ENCODE data around the gene DKC1. TPM values are rescaled to one million over a fixed set of nuclear protein-coding genes. Genes with fewer than 3 reads are reported as not detected.

DKC1 gene
- total RNA-seq, 1 experiment from 2014 or later, result 160 TPM

- no peak overlapping the region for H2AFZ ChIP-seq (ENCODE audit: low read length)
- no peak overlapping the region for H4K91ac ChIP-seq (ENCODE audit: insufficient read length, low read depth, low read length)
- no peaks in the 10 kb centered on the region for H3K27me3 ChIP-seq (ENCODE audit: insufficient read depth, low read length)
- H2BK5ac ChIP-seq (ENCODE audit: insufficient read length, low read length), result no peak overlapping the region
- Mint-ChIP-seq H3K27me3 (ENCODE audit: low read depth) (no peaks in the 10 kb centered on the region), H3K9me3 (peaks cover 79 to 81% of the 10 kb centered on the region in 2 experiments), H3K36me3 (ENCODE audit: insufficient read depth in 1 of 3, low read depth in 3 of 3) (peaks cover 0 to 2% (median 0%) of the 10 kb centered on the region in 3 experiments; a peak in 2 of 7 replicates), H3K4me1 (peaks cover 5 to 9% of the 10 kb centered on the region in 2 experiments; a peak in 2 of 4 replicates), H3K27ac (no peak overlapping the region), H3K4me3 (no peak overlapping the region)
- no peaks in the 10 kb centered on the region for H4K20me1 ChIP-seq (ENCODE audit: control insufficient read depth, insufficient read depth, insufficient read length)
- no peak overlapping the region for H2BK12ac ChIP-seq (ENCODE audit: insufficient read length, low read depth, low read length)
- no peak overlapping the region for H2BK120ac ChIP-seq (ENCODE audit: low read depth, low read length, poor library complexity, severe bottlenecking)
- H3K23ac ChIP-seq (ENCODE audit: insufficient read length, low read depth, low read length), result no peak overlapping the region
- no peak overlapping the region for H3T11ph ChIP-seq (ENCODE audit: low read length)
- no peaks in the 10 kb centered on the region for H3K79me1 ChIP-seq (ENCODE audit: insufficient read depth, low read depth, low read length, poor library complexity, severe bottlenecking)
- H4K5ac ChIP-seq (ENCODE audit: insufficient read length, low read depth, low read length), result no peak overlapping the region
- H2BK20ac ChIP-seq (ENCODE audit: low read depth, low read length, poor library complexity, severe bottlenecking), result no peak overlapping the region
- no peaks in the 10 kb centered on the region for H3K79me2 ChIP-seq (ENCODE audit: insufficient read depth, low read length)
- H3K56ac ChIP-seq (ENCODE audit: insufficient read length, low read depth, low read length), result no peak overlapping the region
- H3K4me1 ChIP-seq (ENCODE audit: insufficient read depth, low read length), result peaks cover 2% of the 10 kb centered on the region; the same call in 1 of the 2 replicates
- H4K8ac ChIP-seq (replicated peaks; ENCODE audit: insufficient read length, low read depth, low read length), result no peak overlapping the region
- TF ChIP-seq CTCF (conservative IDR thresholded peaks at IDR 0.05), result no peak
- H2AK5ac ChIP-seq (ENCODE audit: insufficient read length, low read length), result no peak overlapping the region
- H3K14ac ChIP-seq (ENCODE audit: insufficient read depth, low read length), result no peak overlapping the region
- H3K9ac ChIP-seq (ENCODE audit: extremely low read depth, insufficient read length, low read length), result no peak overlapping the region
- no peak for DNase-seq
- no peak overlapping the region for H3K4ac ChIP-seq (ENCODE audit: low read depth, low read length)
- WGBS (ENCODE audit: extremely low coverage, insufficient read length, low lambda C conversion rate), result no CpG with 5 or more reads among the region's 6 CpGs
- H3K4me2 ChIP-seq (ENCODE audit: insufficient read depth, insufficient read length, low read length), result no peak overlapping the region
- no peak overlapping the region for H2BK15ac ChIP-seq (ENCODE audit: low read depth, low read length)
- H3K23me2 ChIP-seq (ENCODE audit: insufficient read length, low read depth, low read length, poor library complexity, severe bottlenecking), result no peaks in the 10 kb centered on the region
- no peak overlapping the region for H3K27ac ChIP-seq (ENCODE audit: insufficient read length, low read depth, low read length)
- H3K18ac ChIP-seq (ENCODE audit: insufficient read length, low read depth, low read length), result no peak overlapping the region
- H3K9me3 ChIP-seq (ENCODE audit: control insufficient read depth, low read depth, low read length), result peaks cover 65% of the 10 kb centered on the region
These were observed 32.3 kb upstream of the DKC1 start for GRCh38 chrX:154730253-154730891.

Measured in H9 (cell line).